ENCODE data around the gene CLASP1.

DNA sequence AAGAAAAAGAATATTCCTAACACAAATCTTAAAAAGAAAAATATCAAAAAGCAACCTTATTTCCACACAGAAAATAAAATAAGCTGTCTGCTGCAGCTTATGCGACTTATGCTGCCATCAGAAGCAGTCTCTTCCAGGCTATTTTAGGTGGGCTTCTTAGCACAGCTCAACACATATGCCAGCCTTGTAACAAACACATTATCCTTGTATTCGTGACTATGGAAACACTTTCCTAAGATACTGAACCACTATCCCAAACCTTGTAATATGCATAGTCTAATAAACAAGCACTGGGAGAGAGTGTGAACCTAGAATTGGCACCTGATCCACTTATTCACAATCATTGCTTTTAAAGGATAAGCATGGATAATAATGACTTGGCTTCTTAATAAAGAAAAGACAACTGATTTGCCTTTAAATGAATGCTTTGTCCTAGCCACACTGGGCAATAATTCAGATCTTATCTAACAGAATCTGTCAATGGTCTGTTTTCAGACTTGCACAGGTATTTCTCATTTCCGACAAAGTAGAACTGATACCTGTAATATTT lies 158.6 kb downstream of the CLASP1 start:
- TF ChIP-seq, protein P1, sequence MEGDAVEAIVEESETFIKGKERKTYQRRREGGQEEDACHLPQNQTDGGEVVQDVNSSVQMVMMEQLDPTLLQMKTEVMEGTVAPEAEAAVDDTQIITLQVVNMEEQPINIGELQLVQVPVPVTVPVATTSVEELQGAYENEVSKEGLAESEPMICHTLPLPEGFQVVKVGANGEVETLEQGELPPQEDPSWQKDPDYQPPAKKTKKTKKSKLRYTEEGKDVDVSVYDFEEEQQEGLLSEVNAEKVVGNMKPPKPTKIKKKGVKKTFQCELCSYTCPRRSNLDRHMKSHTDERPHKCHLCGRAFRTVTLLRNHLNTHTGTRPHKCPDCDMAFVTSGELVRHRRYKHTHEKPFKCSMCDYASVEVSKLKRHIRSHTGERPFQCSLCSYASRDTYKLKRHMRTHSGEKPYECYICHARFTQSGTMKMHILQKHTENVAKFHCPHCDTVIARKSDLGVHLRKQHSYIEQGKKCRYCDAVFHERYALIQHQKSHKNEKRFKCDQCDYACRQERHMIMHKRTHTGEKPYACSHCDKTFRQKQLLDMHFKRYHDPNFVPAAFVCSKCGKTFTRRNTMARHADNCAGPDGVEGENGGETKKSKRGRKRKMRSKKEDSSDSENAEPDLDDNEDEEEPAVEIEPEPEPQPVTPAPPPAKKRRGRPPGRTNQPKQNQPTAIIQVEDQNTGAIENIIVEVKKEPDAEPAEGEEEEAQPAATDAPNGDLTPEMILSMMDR (IDR thresholded peaks at IDR 0.05; ENCODE audit: low read depth, low read length) = no peak
- TF ChIP-seq EZH2phosphoT487 (IDR thresholded peaks at IDR 0.05; ENCODE audit: low read depth) = no peak
